ENCODE measurements around the gene PTX3. TPM values are rescaled to one million over a fixed set of nuclear protein-coding genes. Genes with fewer than 3 reads are reported as not detected.

The PTX3 gene
- total RNA-seq, 4 donors from 2014 or later = 26.0 to 93.1 (median 76.6) TPM

- TF ChIP-seq CTCF (IDR thresholded peaks at IDR 0.05; ENCODE audit: low read depth) = no peak
These were observed 7.5 kb downstream of the PTX3 start for GRCh38 chr3:157443905-157444796.

- TF ChIP-seq CTCF (IDR thresholded peaks at IDR 0.05; ENCODE audit: low read depth) = no peak
These were observed 8.1 kb downstream of the PTX3 start for GRCh38 chr3:157444797-157445184.

- TF ChIP-seq CTCF (IDR thresholded peaks at IDR 0.05; ENCODE audit: low read depth) = no peak
These were observed 9.2 kb downstream of the PTX3 start for GRCh38 chr3:157445857-157446256.

- TF ChIP-seq CTCF (IDR thresholded peaks at IDR 0.05; ENCODE audit: low read depth) = no peak
These were observed 10.5 kb downstream of the PTX3 start for GRCh38 chr3:157447026-157447694.

GRCh38 chr3:157452097-157452496, 15.4 kb downstream of the PTX3 start:
- no peak for TF ChIP-seq CTCF (IDR thresholded peaks at IDR 0.05; ENCODE audit: low read depth)

- no peak for TF ChIP-seq CTCF (IDR thresholded peaks at IDR 0.05; ENCODE audit: low read depth)
These were observed 17.2 kb downstream of the PTX3 start for GRCh38 chr3:157453824-157454223.

GRCh38 chr3:157459706-157460105, 23.1 kb downstream of the PTX3 start:
- no peak for TF ChIP-seq CTCF (IDR thresholded peaks at IDR 0.05; ENCODE audit: low read depth)
